GM20000 (cell line): ENCODE results near the gene NR2C1.

Experiments
- DNase-seq: peaks from one replicate; pipeline ENCODE4 v3.0.0; 2012; ENCODE audit warnings: low spot score
- CTCF ChIP-seq: IDR thresholded peaks from 2 replicates; pipeline ENCODE4 v1.5.1; 2012; ENCODE audit warnings: mild to moderate bottlenecking, control low read depth; ENCODE audit errors: extremely low read depth, missing control alignments

The NR2C1 gene

GRCh38 chr12:95059984-95060383 lies 13.4 kb downstream of the NR2C1 start:
- no peak for DNase-seq
- TF ChIP-seq CTCF, result no peak

GRCh38 chr12:95057424-95057823 lies 16.0 kb downstream of the NR2C1 start:
- TF ChIP-seq CTCF, result no peak
- no peak for DNase-seq

GRCh38 chr12:95055057-95055456 lies 18.4 kb downstream of the NR2C1 start:
- DNase-seq, result no peak
- TF ChIP-seq CTCF, result no peak

DNA sequence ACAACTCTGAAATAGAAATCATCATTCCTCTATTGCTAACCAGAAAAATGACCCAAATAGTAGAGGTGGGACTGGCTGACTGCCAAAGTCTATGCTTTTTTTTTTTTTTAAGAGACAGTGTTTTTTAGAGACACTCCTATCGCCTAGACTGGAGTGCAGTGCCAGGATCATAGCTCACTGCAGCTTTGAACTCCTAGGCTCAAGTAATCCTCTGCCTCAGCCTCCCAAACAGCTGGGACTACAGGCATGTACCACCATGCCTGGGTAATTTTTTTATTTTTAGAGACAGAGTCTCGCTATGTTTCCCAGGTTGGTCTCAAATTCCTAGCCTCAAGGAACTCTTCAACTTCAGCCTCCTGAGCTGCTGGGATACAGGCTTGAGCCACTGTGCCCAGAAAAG lies 19.2 kb downstream of the NR2C1 start:
- DNase-seq, result no peak
- no peak for TF ChIP-seq CTCF

GRCh38 chr12:95051241-95051640 lies 22.2 kb downstream of the NR2C1 start:
- no peak for DNase-seq
- no peak for TF ChIP-seq CTCF

GRCh38 chr12:95037906-95038305 lies 35.5 kb downstream of the NR2C1 start:
- no peak for DNase-seq
- no peak for TF ChIP-seq CTCF

- TF ChIP-seq CTCF, result no peak
- DNase-seq, result no peak
Observed at GRCh38 chr12:95034750-95035149, 38.7 kb downstream of the NR2C1 start.
